D341Med (cell line): ENCODE results near the gene STARD13.

Experiments used
- DNase-seq: peaks from one replicate; pipeline ENCODE4 v3.0.0; 2012; ENCODE audit warnings: low spot score

STARD13 gene, protein sequence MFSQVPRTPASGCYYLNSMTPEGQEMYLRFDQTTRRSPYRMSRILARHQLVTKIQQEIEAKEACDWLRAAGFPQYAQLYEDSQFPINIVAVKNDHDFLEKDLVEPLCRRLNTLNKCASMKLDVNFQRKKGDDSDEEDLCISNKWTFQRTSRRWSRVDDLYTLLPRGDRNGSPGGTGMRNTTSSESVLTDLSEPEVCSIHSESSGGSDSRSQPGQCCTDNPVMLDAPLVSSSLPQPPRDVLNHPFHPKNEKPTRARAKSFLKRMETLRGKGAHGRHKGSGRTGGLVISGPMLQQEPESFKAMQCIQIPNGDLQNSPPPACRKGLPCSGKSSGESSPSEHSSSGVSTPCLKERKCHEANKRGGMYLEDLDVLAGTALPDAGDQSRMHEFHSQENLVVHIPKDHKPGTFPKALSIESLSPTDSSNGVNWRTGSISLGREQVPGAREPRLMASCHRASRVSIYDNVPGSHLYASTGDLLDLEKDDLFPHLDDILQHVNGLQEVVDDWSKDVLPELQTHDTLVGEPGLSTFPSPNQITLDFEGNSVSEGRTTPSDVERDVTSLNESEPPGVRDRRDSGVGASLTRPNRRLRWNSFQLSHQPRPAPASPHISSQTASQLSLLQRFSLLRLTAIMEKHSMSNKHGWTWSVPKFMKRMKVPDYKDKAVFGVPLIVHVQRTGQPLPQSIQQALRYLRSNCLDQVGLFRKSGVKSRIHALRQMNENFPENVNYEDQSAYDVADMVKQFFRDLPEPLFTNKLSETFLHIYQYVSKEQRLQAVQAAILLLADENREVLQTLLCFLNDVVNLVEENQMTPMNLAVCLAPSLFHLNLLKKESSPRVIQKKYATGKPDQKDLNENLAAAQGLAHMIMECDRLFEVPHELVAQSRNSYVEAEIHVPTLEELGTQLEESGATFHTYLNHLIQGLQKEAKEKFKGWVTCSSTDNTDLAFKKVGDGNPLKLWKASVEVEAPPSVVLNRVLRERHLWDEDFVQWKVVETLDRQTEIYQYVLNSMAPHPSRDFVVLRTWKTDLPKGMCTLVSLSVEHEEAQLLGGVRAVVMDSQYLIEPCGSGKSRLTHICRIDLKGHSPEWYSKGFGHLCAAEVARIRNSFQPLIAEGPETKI

GRCh38 chr13:33285420-33286124, at the start of gene STARD13:
TSS of gene STARD13 (minus strand) at chr13:33285755. CDS start at chr13:33285638, 117 bp downstream.
- DNase-seq, result peak; percentile 50

DNA sequence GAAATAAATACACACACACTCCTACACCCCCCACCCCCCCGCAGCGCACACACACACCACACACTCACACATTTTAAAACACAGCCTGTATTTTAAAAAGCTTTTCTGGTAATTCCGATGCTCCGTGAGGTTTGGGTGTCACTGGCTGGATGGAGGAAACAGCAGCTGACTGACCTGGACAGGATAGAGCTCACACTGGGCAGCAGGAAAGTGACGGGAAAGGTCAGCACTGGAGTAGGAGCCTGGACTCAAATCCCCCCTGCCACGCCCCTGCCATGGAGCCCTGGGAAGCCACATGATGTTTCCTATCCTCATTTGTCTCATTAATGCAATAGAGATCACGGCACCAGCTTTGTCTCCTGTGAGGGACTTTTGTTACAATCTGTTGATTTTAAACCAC, 49.3 kb upstream of the STARD13 start:
- no peak for DNase-seq

GRCh38 chr13:33331962-33332361, 46.4 kb upstream of the STARD13 start:
- no peak for DNase-seq

GRCh38 chr13:33330483-33330882, 44.9 kb upstream of the STARD13 start:
- no peak for DNase-seq

GRCh38 chr13:33328701-33329100, 43.1 kb upstream of the STARD13 start:
- DNase-seq, result no peak

GRCh38 chr13:33326723-33327122, 41.2 kb upstream of the STARD13 start:
- no peak for DNase-seq

- no peak for DNase-seq
Measured at GRCh38 chr13:33326246-33326645, 40.7 kb upstream of the STARD13 start.

DNA sequence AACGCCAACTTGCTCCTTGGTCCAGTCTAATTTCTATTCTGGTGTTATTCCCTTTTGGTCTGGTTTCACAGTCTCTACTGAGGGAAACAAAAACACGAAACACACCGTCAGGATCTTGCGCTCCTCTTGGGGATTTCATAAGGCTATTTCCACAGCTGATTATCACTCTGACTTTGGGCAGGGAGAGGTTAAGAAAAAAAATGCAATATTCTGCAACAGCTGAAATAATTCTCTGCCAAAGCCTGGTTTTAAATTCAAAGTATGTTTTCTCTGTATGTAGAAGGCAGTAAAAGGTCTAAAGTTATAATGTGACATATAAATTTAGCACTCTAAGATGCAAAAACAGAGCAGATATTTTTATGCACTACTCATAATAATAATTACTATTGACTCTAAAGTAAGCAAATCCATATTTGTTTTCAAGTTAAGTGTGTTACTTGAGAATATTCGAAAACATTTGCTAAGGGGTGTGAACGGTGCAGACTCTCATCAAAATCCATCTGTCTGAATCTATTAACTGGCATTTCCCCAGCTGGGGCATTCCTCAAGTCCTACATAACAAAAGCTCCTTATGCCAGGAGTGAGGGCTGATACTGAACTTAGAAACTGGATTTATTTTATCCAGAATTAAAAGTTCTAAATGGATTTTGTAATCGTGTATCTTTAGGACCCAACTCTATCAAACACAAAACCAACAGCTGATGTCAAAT, 38.4 kb upstream of the STARD13 start:
- DNase-seq, result no peak

DNA sequence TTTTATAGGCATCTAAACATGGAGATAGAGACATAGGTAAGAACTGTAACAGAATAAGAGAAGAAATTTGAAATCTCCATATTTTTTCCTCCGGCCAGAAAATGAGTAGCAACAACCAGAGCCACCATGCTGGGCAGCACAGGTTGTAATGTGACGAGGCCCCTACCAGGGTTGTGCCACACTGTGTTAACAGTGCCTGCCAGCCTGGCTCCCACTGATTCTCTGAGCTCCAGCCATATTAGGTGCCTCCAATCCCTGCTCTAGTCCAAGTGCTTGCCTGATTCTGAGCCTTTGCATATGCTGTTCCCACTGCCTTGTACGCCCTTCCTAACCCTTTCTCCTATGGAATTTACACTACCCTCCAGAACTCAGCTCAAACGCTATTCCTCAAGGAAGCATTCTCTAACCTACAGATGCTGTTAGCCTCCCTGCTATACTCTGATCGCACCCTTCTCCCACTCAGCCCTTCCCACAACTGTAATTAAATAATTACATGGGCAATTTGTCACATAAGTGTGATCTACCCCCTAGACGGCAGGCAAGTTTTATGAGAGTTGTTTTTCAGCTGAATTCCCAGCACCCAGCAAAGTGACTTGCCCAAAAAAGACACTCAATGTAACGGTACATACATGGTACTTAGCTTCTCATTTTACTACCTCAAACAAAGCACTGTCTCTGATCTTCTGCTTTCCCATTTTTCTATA, 37.6 kb upstream of the STARD13 start:
- no peak for DNase-seq

DNA sequence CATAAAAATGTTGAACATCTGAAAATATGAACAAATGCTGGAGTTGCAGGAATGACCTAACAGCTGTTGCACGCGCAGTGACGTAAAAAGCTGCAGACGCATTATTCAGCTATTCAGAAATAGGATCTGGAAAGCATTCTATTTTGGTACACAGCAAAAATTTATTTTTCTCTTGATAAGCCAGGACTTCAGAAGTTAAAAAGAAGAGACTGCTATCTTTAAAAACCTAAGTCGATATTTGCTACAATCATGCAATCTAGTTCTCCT, 36.9 kb upstream of the STARD13 start:
- DNase-seq, result no peak

DNA sequence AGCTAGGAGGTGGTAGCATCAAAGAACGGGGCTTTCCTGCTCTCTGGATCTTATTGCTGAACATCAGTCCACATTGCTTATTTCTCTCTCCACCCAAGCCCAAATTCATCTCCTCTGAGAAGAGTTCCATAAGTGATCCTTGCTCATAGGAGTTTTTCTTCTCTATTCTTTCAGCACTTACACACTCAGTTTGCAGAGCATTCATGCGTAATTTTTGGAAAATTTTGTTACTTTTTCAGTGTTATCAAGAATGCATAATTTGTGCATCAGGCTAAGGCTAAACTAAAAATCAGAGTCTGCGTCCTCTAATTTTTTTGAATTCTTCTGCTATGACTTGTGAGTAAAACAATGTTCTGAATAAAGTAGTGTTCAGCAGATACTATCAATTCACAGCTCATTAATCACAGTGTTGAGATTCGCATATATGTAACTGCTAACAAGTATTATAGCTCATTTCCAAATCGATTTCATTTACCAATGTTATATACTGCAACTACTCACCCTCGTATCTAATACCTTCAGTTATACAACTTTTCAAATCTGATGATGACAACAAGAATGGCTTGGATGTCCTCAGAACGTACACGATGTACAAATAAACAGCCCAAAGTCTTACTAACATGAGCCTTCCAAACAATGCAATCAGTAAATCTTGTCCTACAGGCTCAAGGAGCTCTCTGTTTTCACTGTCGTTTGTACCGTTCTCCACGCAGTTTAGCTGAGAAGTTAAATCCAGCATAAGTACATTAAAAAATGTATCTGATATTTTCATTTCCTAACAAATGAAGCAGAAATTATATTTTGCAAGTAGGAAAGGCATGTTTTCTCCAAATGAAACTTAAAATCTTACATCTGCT, 36.4 kb upstream of the STARD13 start:
- no peak for DNase-seq

- DNase-seq, result no peak
Measured at GRCh38 chr13:33319859-33320258, 34.3 kb upstream of the STARD13 start.

DNA sequence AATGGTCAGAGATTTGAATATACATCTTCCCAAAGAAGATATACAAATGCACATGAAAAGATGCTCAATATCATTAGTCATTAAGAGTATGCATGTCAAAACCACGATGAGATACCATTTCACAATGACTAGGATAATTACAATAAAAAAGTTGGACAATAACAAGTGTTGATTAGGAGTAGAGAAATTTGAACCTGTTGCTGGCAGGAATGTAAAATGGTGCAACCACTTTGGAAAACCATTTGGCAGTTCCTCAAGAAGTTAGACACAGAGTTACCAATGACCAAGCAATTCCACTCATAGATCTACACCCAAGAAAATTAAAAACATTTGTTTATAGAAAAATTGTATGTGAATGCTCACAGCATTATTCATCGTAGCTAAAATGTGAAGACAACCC, 33.2 kb upstream of the STARD13 start:
- DNase-seq, result no peak

- DNase-seq, result no peak
Measured at GRCh38 chr13:33318037-33318436, 32.5 kb upstream of the STARD13 start.

DNA sequence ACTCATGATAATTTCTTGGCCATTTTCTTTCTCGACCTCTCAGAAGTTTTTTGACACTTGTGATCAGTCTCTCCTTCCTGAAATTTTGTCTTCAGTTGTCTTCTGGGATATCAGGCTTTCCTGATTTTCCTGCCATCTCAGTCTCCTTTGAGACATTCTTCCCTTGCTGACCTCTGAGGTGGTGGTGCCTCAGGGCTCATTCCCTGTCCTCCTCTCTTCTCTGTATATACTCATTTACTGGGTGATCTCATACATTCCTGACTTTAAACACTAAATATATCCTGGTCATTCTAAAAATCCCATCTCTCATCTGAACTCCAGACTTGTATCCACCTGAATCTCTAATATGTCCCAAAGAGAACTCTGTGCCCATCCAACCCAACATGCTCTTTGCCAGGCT, 31.3 kb upstream of the STARD13 start:
- no peak for DNase-seq

- no peak for DNase-seq
Measured at GRCh38 chr13:33313504-33313903, 27.9 kb upstream of the STARD13 start.

GRCh38 chr13:33312861-33313212, 27.3 kb upstream of the STARD13 start:
- DNase-seq, result no peak

DNA sequence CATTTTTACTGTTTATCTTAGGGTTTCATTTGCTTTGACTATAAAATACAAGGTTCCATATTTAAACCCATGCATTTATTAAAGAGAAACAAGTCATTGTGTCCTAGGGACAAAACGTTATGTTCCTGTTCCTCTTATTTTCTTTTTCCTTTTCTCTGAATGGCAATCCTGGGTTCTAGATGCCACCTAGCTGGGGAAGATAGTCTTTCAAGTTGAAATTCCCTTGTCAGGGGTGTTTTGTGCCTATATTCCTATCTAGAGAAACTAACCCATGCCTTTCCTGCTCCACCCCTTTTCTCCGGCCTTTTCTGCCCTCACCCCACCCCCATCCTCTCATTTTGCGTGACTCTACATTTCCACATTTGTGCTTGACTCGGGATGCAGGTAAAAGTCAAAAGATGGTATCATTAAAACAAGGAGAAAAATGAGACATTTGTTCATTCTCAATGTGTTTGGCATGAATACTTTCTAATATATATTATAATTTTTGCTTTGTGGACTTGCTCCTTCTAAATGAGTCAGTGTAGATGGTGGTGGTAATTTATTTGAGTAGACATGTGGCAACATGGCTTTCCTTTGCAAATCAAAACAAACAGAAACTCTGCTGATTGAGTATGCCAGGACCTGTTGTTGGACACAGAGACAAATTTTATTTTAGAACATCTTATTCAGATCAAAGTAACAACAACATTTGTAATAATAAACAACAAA, 26.8 kb upstream of the STARD13 start:
- no peak for DNase-seq

DNA sequence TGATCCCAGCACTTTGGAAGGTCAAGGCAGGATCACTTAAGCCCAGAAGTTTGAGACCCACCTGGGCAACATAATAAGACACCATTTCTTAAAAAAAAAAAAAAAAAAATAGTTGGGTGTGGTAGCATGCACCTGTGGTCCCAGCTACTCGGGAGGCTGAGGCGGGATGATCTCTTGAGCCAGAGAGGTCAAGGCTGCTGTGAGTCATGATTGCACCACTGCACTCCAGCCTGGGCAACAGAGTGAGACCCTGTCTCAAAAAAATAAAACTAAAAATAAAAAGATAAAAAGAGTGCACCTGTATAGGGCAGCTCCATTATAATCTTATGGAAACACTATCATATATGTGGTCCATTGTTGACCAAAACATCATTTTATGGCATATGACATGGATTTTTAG, 25.5 kb upstream of the STARD13 start:
- no peak for DNase-seq
